HL-60/S4 treated with retinoic acid at 250 ng/mL for 4 days and 3 days (cell line): ENCODE measurements around the gene SFXN5.
"Not testable (repeated sequence)": the region's sequence is repeated elsewhere in the genome, so short reads cannot be mapped to it uniquely, and the experiment has no call there.

Source experiments
- in situ Hi-C: fragments of 300-500 bp; cut with MboI; formaldehyde crosslinking; loops from 2 replicates; pipeline ENCODE4 v1.7.0; 2022; ENCODE audit warnings: low sequenced_read_pairs

Gene SFXN5, protein sequence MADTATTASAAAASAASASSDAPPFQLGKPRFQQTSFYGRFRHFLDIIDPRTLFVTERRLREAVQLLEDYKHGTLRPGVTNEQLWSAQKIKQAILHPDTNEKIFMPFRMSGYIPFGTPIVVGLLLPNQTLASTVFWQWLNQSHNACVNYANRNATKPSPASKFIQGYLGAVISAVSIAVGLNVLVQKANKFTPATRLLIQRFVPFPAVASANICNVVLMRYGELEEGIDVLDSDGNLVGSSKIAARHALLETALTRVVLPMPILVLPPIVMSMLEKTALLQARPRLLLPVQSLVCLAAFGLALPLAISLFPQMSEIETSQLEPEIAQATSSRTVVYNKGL

GRCh38 chr2:73071360-73072128 lies at the start of gene SFXN5:
Gene SFXN5, minus strand, starts transcription at chr2:73071712. Its CDS starts 7 bp downstream, at chr2:73071705.
- in situ Hi-C loops = no loop called here

DNA sequence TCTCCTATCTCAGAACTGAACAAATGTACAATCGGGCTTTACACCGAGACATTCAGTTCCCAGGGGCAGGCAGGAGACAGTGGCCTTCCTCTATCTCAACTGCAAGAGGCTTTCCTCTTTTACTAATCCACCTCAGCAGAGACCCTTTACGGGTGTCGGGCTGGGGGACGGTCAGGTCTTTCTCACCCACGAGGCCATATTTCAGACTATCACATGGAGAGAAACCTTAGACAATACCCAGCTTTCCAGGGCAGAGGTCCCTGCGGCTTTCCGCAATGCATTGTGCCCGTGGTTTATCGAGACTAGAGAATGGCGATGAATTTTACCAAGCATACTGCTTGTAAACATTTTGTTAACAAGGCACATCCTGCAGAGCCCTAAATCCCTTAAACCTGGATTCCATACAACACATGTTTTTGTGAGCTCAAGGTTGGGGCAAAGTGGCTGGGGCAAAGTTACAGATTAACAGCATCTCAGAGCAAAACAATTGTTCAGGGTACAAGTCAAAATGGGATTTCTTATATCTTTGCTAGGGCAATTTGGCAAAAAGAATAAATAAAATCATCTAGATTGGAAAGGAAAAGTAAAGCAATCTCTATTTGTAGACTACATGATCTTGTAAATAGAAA lies 48.2 kb upstream of the SFXN5 start:
- in situ Hi-C loops = not testable (repeated sequence)

- in situ Hi-C loops = no loop called here
These were observed 45.9 kb upstream of the SFXN5 start for GRCh38 chr2:73117441-73117840.

DNA sequence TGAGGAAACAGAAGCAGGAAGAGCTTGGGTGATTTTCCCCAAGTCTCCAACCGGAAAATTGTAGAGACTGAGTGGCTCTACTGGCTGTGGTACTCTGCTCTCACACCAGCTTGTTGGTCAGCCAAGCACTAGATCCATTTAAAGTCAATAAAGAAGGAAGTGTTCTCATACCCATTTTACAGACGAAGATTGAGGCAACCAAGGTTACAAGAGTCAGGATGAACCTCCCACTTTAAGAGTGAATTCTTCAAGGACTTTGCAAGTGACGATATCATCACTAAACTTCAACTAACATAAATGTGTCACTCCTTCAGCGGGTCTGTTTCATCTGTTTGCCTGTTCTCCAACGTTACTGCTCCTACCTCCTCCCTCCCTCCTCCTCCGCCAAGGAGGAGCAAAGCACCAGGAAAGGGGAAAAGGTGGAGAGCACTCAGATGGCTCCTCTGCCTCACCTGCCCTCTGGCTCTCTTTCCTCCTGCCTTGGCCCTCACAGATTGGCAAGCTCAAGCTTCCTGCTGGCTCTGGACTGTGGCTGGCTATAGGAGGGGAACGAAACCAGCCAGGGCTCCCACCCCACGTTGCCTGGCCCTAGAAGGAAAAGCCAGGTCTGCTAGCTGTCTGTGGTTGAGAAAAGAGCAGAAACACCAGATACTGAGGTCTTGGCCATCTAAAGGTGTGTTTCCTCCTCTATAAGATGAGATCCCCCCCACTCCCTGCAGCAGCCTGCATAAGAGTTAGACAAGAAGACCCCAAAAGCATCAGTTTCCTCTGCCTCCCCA lies 44.9 kb upstream of the SFXN5 start:
- in situ Hi-C loops = no loop called here

DNA sequence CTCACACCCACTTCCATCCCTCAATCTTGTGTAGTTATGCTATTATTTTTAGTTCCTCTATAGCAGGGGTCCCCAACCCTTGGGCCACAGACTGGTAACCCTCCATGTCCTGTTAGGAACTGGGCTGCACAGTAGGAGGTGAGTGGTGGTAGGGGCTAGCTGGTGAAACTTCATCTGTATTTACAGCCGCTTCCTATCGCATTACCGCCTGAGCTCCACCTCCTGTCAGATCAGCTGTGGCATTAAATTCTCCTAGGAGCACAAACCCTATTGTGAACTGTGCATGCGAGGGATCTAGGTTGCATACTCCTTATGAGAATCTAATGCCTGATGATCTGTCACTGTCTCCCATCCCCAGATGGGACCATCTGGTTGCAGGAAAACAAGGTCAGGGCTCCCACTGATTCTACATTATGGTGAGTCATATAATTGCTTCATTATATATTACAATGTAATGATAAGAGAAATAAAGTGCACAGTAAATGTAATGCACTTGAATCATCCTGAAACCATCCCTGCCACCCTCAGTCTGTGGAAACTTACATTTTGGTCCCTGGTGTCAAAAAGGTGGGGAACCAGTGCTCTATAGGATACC lies 42.9 kb upstream of the SFXN5 start:
- in situ Hi-C loops = no loop called here

DNA sequence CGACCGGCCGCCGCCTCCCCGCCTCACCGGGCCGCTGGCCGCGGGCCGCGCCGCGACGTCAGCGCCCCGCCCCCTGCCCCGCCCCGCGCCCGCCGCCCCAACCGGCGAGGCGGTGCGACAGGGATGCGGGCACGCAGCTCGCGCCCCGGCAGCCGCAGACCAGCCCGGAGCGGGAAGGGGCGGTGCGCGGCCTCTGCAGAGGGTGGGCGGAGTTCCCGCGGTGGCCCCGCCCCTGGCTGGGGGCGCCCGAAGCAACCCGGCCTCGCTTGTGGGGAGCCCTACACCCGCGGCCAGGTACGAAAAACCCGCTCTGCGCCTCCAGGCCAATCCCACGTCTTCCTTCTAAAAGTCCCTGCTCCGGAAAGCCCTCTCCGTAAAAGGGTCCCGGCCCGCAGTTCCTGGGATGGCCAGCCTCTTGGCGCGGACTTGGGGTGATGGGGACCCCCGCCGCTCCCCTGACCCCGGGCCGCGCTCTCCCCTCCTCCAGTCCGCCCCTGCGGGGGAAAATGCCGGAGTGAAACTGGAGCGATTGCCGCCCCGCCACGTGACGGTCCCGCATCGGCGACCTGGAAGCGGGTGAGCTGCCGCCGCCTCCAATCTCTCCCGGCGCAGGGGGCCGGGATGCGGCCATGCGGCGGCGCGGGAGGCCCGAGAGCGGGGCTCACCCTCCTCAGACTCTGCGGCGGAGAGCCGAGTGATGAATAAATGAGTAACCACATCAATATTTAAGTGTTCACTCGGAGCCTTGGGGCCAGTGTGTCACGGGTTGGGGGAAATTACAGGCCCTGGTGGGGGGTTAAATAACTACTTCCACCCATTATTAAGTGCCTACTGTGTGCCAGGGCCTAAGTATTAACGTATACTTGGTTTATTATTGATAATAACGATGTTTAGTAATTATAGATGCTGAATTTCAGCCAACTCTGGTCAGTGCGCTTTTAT lies 41.7 kb upstream of the SFXN5 start, which contains the start of gene RAB11FIP5:
Gene RAB11FIP5, minus strand, starts transcription at position 36 of the 942 bp plus-strand sequence. CDS start 171 bp downstream, outside the sequence.
- in situ Hi-C loops = no loop called here

DNA sequence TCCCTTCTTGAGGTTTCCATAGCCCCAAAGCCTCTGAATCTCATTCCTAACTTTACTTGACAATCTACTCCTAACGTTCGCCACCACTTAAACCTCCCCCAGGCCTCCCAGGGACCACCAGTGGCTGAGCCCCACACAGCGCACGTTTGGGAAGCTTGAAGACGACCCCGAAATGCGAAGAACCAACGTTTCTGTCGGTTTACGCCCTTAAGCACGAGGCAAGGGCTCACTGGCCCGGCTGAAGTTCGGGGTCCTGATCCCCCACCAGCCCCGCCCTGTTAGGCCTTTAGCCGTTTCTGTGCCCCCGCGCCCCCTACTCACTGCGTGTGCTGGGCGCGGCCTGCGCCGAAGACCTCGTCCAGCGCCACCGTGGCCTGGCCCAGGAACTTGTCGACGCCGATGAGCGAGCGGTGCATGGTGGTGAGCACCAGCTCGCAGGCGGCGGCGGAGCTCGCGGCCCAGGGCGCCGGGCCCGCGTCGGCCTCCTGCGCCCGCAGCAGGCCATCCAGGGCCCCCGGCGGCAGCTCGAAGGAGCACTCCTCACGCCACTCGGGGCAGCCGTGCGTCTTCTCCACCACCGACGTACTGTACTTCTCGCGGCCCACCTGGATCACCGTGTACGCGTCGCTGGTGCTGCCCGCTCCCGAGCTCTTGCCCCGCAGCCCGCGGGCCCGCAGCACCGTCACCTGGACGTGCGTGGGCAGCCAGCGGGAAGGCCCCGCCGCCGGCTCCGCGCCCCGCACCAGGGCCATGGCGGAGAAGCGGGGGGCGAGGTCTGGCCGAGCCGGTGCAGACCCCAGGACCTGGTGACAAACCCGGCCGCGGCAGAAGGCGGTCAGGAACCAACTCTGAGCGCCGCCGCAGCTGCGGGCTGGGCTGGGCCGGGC lies 40.8 kb upstream of the SFXN5 start:
- in situ Hi-C loops = no loop called here

DNA sequence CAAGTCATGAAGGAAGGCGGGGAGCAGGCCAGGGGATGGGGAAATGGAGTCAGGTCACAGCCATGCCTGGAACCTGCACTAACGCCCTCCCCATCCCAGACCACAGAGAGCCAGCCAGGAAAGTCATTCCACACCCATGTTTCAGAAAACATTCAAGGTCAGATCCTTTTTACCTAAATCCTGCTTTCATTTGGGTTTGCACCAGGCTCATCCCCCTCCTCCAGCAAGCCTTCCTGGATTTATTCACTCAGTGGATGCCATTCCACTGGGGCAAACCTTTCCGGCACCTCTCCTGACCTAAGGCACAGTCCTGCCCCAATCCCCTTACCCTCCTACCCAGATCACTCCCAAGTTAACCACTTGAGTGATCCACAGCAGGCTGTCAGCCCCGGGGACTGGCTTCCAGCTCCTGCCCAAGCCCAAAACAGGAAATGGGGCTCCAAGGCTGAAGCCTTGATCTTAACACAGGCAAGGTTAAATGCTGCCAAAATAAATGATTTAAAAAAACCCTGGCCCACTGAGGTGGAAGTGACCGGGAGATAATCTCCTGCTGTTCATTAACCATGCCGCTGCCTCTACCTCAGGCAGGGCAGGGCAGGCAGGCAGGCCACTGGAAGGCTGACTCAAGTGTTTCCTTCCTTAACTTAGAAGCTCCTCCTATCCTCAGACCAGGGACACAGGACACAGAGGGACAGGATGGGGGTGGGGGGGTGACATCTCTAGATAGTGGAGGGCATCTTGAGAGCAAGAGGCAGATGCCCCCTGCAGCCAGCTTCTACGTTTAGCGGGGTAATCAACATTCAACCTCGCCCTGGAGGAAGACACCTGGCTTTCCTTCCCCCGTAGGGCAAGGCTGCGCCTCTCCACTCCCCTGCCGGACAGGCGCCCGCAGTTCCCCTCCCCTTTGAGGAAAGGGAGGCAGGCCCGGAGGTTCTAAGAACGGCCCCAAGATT lies 39.8 kb upstream of the SFXN5 start:
- in situ Hi-C loops = no loop called here

- in situ Hi-C loops = no loop called here
These were observed 38.9 kb upstream of the SFXN5 start for GRCh38 chr2:73110168-73111072.

GRCh38 chr2:73109431-73110167 lies 38.1 kb upstream of the SFXN5 start:
- in situ Hi-C loops = no loop called here

GRCh38 chr2:73107211-73107926 lies 35.9 kb upstream of the SFXN5 start:
- in situ Hi-C loops = no loop called here

- in situ Hi-C loops = no loop called here
These were observed 35.3 kb upstream of the SFXN5 start for GRCh38 chr2:73106791-73107190.

DNA sequence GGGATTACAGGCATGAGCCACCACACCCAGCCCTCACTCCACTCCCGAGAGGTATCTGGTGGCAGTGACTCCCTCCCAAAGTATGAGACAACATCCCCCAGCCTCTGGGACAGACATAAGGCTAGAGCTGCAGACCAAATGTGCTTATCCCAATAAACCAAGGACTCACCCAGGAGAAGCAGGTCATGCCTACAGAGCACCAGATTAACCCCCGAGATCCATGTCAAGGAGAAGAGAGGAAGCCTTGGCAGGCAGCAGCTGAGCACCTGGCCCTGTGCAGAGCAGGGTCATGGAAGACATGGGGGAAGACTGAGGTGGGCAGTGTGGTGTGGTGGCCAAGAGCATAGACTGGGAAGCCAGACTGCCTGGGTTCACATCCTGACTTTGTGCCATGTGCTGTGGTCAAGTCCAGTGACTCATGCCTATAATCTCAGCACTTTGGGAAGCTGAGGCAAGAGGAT lies 34.0 kb upstream of the SFXN5 start:
- in situ Hi-C loops = no loop called here

GRCh38 chr2:73104933-73105332 lies 33.4 kb upstream of the SFXN5 start:
- in situ Hi-C loops = no loop called here

DNA sequence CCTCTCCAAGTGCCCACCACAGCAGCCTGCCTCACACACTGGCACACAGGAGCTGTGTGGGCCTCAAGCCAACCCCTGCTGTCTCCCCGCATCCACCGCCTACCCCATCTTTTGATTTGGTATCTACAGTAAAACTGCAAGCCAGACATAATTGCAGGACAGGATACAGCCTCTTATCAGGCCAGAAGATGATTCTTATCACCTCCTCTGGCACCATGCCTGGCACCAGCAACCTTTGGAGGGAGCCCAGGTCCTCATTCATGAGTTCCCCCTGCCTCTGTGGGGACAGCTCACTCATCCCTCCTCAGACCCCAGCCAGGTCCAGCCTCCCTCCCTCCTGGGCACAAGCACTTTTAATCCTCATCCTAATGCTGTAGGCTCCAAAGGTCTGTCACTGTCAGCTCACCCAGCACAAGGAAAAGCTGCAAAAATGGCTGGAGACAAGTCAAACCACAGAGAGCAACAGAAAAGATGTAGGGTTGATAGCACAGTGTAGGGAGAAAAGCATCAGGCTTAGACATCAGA lies 31.6 kb upstream of the SFXN5 start:
- in situ Hi-C loops = no loop called here
